DMS153 (cell line): ENCODE measurements around the gene IGFBP3.
"Not testable (repeated sequence)": the region's sequence is repeated elsewhere in the genome, so short reads cannot be mapped to it uniquely, and the experiment has no call there.

Source experiments
- DNase-seq: peaks from one replicate; lab custom pipeline; 2025; lab: John Stamatoyannopoulos, UW

IGFBP3 gene, protein sequence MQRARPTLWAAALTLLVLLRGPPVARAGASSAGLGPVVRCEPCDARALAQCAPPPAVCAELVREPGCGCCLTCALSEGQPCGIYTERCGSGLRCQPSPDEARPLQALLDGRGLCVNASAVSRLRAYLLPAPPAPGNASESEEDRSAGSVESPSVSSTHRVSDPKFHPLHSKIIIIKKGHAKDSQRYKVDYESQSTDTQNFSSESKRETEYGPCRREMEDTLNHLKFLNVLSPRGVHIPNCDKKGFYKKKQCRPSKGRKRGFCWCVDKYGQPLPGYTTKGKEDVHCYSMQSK

DNA sequence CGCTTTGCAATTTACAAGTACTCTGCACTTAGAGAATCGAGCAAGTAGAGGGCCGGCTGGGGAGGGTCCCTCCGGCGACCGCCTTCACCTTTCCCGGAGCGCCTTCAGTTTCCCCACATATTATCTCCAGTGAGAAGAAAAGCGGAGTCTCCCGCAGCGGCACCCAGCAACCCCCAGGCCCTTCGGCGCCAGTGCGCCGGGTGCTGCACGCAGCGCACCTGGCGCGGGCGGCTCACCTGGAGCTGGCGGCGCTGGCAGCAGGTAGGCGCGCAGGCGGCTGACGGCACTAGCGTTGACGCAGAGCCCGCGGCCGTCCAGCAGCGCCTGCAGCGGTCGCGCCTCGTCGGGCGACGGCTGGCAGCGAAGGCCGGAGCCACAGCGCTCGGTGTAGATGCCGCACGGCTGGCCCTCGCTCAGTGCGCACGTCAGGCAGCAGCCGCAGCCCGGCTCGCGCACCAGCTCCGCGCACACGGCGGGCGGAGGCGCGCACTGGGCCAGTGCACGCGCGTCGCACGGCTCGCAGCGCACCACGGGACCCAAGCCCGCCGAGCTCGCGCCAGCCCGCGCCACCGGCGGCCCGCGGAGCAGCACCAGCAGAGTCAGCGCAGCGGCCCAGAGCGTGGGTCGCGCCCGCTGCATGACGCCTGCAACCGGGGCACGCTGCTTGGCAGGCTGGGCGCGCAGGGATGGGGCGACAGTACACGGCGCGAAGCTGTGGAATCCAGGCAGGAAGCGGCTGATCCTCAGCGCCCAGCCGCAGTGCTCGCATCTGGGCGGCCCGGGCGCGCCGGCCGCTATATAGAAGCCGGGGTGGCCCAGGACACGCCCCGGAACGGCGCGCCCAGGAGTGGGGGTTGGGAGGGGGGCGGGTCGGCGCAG, at the start of gene IGFBP3:
Gene IGFBP3 (minus strand): TSS at position 771 of the 879 bp plus-strand sequence. CDS start 132 bp downstream, at position 639.
- DNase-seq, result peak; percentile 35

DNA sequence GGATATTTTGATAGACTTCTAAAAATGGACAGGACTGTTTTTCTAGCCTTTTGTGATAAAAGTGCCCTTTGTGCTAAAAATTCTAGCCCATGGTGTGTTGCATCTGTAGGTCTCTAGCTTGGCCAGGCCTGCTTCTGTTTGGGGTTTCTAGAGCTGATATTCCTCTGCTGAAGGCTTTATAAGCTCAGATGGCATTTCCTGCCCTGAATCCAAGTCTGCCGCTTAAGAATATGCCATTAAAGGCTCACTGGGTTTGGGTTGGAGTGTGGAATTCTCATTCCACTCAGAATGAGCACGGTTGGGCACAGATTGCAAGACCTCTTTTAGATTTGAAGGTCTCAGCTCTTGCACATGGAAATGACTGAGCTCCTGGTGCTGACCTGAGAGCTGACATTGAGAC, 49.4 kb upstream of the IGFBP3 start:
- no peak for DNase-seq

DNA sequence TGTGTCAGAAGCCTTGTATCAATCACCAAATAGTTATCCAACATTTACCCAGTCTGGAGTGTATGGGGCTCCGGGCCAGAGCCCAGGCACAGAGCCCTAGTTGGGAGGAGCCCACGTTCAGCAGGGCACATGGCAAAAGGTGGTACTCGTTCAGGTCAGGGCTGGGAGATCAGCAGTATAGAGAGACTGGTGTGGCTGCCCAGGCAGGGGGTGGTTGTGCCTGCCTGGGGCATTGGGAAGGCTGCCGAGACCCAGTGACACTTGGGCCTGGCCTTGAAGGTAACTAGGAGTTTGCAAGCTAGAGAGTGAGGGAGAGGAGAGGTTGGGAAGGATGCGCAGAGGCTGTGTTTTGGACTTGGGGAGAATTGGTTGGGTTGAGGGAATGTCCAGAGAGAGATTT, 48.9 kb upstream of the IGFBP3 start:
- DNase-seq, result no peak

DNA sequence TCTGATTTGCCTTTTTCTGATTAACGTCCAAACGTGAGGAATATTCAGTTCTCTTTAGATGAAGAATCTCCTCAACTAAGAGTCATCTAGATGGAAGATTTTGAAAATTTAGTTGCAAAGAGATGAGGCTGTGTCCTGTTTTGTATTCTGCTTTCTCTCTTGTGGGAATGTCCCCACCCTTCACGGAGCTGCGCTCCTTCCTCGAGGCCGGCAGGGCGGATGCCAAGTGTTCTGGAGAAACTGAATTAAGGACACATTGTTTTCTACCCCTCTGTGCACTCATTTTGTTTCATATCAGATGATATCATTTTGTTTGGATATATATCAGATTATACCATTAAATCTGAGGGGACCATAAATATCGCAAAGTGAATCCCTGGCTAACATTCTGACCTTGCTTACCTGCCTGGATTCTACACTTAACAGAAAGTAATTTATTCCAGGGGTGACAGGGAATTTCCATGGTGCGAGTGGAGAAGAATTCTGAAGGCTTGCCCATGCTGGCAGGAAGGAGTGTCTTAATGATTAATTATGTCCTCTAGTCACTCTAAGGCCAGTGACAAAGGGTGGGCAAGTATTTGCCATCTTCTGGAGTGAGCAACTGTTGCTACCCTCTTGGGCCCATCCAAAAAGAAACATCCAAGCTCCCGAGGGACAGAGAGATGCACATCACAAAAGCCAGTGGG, 47.9 kb upstream of the IGFBP3 start:
- no peak for DNase-seq

DNA sequence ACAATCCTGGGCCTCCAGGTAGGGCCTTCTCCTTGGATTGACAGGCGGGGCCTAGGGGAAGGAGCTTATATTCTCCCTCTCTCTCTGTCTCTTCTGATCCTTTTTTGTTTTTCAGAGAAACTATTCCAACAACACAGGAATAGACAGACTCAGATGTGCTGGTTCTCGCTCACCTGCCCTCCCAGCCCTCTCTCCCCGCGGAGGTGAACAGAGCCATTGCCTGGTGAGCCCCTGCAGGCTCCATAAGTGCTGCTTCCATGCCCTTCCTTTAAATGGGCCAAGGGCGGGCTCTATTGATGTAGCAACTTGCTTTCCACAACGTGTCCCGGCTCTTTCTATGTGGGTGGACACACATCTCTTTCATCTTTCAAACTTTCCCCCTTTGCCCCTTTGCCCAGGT, 47.2 kb upstream of the IGFBP3 start:
- no peak for DNase-seq

DNA sequence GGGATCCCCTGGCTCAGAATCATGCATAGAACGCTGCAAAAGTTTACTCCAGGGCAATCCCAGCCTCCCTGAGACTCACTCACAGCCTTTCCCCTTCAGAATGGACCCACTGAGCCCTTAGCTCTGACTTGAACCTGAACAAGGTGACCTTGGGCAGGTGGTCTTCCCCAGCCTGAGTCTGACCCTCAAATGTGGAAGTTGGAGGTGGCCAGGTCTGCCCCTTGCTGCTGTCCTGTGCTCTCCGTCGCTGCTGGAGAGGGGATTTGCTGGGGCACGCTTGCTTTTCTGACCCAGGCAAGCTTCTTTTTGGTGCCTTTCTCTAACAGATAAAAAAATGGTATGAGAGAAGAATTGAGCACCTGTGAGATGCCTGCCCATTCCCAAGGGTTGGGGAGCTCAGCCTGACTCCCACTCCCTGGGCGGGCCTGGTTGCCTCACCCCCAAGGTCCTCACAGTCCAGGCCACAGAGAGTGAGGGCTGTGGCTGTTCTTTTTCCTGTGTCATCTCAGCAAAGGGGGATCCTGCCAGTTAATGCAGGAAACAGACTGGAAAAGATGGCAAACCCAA, 46.6 kb upstream of the IGFBP3 start:
- no peak for DNase-seq

DNA sequence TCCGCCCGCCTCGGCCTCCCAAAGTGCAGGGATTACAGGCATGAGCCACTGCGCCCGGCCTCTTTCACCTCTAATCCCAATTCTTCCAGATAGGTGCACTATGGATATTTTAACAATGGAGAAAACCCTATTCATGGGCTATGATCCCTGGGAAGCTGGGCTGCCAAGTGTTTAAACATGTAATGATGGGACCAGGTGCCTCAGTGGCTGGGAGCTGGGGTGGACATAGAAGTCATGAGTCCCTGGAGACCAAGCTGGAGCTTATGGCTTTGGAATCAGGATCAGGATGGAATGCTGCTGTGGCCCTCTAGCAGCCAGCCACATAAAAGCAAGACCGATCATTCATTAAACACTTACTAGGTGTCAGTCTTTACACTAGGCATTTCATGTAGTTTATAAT, 41.8 kb upstream of the IGFBP3 start:
- no peak for DNase-seq

DNA sequence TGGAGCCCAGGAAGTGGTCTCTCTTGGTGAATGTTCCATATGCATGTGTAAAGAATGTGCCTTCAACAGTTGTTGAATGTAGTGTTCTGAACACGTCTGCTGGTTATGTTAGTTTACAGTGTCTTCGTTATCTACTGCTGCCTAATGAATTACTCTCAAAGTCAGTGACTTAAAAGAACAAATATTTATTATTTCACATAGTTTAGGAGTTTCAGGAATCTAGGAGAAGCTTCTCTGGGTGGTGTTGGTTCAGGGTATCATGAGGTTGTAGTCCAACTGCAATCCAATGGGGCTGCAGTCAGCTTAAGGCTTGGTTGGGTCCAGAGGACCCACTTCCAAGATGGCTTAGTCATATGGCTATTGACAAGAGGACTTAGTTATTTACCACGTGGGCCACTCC, 36.6 kb upstream of the IGFBP3 start:
- DNase-seq, result no peak

DNA sequence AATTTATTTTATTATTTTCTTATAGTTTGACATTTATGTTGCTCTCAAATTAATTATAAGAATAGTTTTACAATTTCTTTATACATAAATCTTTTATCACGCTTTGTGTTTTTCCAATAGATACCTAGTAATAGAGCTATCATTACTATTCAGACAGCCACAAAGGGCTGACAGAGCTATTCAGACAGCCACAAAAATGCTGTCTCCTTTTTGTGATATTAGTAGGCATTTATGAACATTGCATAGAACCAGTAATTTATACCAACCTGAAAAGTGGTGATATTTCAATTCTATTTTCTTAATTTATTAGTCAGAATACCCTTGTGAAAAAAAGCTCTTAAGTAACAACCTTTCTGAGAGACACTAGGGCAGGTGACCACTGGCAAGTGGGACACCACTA, 34.2 kb upstream of the IGFBP3 start:
- DNase-seq, result no peak

DNA sequence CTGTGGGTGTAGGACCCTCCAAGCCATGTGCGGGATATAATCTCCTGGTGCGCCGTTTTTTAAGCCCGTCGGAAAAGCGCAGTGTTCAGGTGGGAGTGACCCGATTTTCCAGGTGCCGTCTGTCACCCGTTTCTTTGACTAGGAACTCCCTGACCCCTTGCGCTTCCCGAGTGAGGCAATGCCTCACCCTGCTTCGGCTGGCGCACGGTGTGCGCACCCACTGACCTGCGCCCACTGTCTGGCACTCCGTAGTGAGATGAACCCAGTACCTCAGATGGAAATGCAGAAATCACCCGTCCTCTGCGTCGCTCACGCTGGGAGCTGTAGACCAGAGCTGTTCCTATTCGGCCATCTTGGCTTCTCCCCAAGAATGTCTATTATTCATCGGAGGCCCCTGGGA, 32.0 kb upstream of the IGFBP3 start:
- DNase-seq, result not testable (repeated sequence)

DNA sequence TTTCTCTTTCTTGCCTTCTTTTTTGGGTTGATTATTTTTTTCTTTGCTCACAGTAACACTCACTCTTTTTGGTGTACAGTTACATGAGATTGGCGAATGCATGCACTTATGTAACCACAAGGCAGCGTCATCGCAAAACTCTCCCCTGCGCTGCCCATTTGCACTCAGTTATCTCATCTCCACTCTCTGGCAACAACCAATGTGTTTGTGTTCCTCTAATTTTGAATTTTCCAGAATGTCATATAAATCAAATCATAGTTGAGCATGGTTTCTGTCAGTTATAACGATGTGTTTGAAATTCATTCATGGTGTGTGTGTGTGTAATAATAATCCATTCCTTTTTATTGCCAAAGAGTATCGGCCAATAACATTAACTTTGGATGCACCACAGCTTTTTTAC, 23.0 kb upstream of the IGFBP3 start:
- no peak for DNase-seq

DNA sequence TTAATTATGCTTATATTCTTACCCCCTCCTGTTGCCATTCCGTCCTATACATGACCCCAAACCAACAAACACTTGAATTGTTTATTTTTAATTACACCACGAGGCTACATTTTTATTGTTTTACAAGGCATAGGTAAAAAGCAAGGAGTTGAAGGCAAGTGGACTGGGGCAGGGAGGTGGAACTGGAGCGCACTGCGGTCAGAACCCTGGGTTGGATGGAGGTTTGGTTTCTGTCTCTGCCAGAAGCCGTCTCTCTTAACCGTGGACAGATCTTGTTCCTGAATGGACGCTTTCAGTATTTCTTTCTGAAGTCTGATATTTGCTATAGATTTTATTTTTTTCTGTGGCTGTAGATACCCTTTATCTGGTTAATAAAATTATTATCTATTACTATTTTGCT, 19.9 kb upstream of the IGFBP3 start:
- no peak for DNase-seq

DNA sequence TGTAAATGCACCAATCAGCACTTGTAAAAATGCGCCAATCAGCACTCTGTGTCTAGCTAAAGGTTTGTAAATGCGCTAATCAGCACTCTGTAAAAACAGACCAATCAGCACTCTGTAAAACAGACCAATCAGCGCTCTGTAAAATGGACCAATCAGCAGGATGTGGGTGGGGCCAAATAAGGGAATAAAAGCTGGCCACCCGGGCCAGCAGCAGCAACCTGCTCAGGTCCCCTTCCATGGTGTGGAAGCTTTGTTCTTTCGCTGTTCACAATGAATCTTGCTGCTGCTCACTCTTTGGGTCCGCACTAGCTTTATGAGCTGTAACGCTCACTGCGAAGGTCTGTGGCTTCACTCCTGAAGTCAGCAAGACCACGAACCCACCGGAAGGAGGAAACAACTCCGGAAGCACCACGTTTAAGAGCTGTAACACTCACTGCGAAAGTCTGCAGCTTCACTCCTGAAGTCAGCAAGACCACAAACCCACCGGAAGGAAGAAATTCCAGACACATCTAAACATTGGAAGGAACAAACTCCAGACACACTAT, 19.2 kb upstream of the IGFBP3 start:
- not testable (repeated sequence) for DNase-seq

DNA sequence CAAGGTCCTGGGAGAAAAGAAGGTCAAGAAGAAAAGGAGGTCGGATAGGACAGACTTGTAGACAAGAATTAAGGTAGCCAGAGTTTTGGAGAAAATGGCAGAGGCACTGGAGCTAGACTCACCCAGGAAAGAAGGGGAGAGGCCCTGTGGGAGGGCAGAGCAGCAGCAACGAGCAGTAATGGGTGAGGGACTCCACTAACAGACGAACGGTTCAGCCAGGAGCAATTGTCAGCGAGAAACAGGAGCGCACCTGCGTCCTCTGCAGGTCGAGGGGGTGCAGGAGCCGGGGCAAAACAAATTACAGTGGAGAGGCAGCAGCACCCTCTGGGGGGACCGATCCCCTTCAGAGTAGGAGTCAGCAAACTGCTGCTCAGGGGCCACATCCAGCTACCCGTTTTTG, 18.5 kb upstream of the IGFBP3 start:
- no peak for DNase-seq

DNA sequence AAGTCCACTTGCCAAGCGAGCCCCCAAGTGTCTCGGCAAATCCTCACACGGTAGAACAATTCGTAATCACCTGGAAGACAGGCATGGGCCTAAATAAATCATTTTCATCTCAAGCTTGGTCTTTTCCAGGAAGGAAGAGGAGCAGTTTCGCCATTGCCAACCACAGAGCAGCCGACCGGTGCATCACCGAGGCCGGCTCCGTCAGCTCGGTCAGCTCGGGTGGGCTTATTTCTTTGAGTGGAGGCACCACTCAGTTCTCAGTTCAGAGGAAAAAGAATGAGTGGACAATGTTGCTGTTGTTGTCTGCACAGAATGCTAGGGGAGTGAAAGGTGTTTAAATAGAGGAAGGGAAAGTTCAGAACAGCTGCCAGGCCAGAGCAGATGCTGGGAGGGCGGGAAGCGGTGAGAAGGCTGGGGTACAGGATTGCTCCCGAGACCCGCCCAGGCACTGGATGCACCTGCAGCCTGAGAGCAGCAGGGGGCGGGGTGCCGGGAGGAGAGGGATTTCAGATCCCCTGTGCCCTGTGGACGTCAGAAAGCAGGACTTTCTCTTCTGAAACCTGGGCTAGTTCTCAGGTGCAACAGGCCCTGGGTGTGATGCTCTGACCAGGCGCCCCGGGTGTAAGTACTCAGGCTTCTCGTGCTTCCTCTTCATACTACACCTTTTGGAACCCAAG, 17.7 kb upstream of the IGFBP3 start:
- no peak for DNase-seq

DNA sequence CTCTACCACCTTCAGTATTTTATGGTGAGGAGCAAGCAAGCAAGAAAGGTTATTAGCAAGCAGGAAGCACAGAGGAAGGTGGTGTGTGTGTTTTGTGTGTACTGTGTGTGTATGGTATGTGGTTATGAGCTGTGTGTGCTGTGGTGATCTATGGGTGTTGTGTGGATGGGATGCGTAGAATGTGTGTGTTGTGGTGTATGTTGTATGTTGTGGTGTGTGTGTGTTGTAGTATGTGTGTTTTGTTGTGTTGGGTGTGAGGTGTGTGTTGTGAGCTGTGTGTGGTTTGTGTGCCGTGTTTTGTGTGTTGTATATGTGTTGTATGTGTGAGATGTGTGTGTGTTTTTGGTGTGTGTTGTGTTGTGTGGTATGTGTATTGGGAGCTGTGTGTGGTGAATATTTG, 16.8 kb upstream of the IGFBP3 start:
- no peak for DNase-seq

DNA sequence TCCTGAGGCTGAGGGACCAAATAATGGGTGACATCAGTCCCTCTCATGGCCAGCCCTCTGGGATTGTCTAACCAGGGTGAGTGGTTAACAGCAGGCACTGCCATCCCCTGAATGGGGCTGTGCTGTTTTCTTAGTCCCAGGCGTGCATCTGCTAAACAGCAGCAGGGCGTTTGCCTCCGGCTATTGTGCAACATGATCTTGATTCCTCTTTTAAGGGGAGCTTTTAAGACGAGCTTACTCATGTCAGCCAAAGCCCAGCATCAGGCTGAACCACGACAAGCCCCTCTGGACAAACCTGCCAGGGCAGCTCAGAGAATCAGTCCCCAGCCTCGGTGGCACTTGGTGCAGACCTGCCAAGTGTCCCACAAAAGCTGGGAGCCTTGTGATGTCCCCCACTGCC, 16.2 kb upstream of the IGFBP3 start:
- DNase-seq, result no peak

DNA sequence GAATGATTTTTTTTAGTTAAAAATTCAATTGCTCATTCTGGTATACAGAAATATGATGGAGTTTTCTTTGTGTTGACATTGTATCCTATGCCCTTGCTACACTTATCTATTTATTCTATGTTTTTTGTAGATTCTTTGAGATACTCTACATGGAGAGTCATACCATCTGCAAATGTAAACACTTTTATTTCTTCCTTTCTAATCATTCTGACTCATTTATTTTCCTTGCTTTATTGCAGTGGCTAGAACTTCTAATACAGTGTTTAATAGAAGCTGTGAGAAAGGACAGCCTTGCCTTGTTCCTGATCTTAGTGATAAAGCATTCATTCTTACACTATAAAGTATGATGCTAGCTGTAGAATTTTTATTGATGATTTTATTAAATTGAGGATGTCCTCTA, 9.9 kb upstream of the IGFBP3 start:
- no peak for DNase-seq

DNA sequence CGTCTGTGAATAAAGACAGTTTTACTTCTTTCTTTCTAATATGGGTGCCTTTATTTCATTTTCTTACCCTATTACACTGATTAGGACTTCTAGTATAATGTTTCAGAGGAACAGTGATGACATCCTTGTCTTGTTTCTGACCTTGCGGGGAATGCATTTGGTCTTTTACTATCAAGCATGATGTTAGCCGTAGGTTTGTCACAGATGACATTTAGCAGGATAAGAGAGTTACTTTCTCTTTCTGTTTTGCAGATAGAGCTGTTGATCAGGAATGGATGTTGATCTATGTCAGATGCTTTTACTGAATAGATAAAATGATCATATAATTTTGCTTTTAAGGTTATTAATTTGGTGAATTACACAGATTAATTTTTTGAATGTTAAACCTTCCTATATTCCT, 6.6 kb upstream of the IGFBP3 start:
- DNase-seq, result no peak

DNA sequence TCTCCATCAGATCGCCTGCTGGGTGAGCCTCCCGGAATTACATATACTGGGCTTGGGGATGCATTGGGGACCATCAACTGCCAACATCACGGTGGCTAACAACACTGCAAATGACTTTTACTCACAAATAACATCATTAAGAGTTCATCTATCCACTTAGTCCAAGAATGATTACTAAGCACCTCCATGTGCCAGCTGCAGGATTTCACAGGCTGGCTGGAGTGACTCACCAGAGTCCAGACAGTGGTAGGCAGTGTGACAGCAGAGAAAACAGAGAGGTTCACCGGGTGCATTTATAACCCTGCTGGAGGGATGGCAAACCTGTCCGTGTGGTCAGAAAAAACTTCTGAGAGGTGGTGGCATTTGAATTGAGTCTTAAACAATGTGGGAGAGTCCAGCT, 3.2 kb upstream of the IGFBP3 start:
- no peak for DNase-seq

DNA sequence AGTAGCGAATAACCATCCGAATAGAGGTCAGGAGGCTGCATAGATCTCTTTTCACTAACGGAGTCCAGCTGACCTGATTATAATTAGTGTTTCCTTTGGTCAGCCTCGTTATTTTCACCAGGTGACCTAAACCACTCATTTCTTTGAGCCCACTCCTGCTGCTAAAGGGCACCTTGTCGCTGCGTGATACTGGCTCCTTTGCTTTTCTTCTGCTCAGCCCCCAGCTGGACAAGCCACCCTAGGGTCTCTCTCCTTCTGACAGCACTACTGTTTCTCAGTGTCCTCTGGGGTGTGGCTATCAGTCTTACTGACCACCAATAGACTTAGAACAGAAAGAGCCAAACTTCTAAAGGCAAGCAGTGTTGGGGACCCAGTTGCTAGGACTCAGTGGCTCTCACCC, 2.7 kb upstream of the IGFBP3 start:
- no peak for DNase-seq

DNA sequence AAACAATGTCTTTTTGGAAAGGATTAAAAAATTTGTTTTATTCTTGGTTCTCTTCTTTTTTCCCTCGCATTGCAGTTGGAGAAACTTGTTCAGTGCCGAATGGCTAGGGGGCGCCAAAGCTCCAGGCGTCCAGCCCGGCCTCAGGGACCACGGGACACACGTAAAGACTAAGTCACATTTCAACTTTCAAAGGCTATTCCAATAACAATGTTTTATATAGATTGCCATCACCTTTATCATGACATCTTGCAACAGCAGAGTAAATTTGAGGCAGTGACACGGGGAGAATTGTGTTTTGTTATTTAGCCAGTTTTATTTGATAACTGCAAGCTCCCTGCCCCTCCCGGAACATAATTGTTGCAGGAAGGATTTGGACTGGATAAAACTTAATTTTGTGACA, 2.2 kb upstream of the IGFBP3 start:
- DNase-seq, result peak; percentile 40
